Testis (tissue), 3 donors: ENCODE data around the gene MINDY3. TPM values are rescaled to one million over a fixed set of nuclear protein-coding genes. Genes with fewer than 3 reads are reported as not detected.

Source experiments
- DNase-seq: peaks from one replicate; pipeline ENCODE4 v3.0.0-alpha.2; 2019
- H3K27ac ChIP-seq, 2 donors: fragments of 200-600 bp; sonication (generic); one replicate each; pipeline ENCODE4 v1.5.1; 2019
- H3K27me3 ChIP-seq: fragments of 200-600 bp; sonication (generic); one replicate; pipeline ENCODE4 v1.5.1; 2019
- H3K36me3 ChIP-seq: fragments of 200-600 bp; sonication (generic); one replicate; pipeline ENCODE4 v1.5.1; 2017; ENCODE audit warnings: low read depth; ENCODE audit errors: missing control alignments
- H3K4me1 ChIP-seq: fragments of 200-600 bp; sonication (generic); one replicate; pipeline ENCODE4 v1.5.1; 2019
- H3K4me3 ChIP-seq, 2 donors: fragments of 200-600 bp; sonication (generic); one replicate each; pipeline ENCODE4 v1.5.1; 2017 to 2019
- H3K9me3 ChIP-seq: fragments of 200-600 bp; sonication (generic); one replicate; pipeline ENCODE4 v1.5.1; 2017
- CTCF ChIP-seq, 3 experiments: fragments of 450-650 bp in 2 of 3; fragments of 200-600 bp in 1 of 3; sonication (generic) in 1 of 3; IDR thresholded peaks; one replicate each; pipeline ENCODE4 v1.5.1; 2016 to 2019; ENCODE audit warnings: antibody characterized with exemption in 3 of 3, mild to moderate bottlenecking in 2 of 3, moderate library complexity in 1 of 3
- POLR2A ChIP-seq: fragments of 450-650 bp; IDR thresholded peaks from one replicate; pipeline ENCODE4 v1.6.1; 2017; ENCODE audit warnings: antibody characterized with exemption, mild to moderate bottlenecking, moderate library complexity
- WGBS, 2 donors: methylation state at CpG; one replicate each; pipeline ENCODE4 v1.1.5; 2018; 5-methylcytosine and 5-hydroxymethylcytosine counted together
- intact Hi-C: fragments of 100-400 bp; cut with DNase I; formaldehyde crosslinking; loops from one replicate; pipeline ENCODE4 v1.15.1; 2023; ENCODE audit warnings: low total_unique reads
- polyA plus RNA-seq: library from polyadenylated mRNA; stranded (reverse); fragments of 350-450 nt; fragmentation: Illumina TruSeq; extraction: RNeasy Lipid Tissue Mini Kit (QIAGEN cat#74804); gene quantifications from one replicate; pipeline ENCODE4 v1.2.3, GENCODE V29; 2014; ENCODE audit warnings: low read depth, low replicate concordance; ENCODE audit not compliant: insufficient read depth
- total RNA-seq, 2 donors: library from RNA; depleted of rRNA; stranded (reverse); fragments of >200 nt; gene quantifications; one replicate each; pipeline ENCODE4 v1.2.3, GENCODE V29; 2016

MINDY3 gene
- total and polyA plus RNA-seq, 3 donors from 2014 or later: 33.9 to 39.8 (median 39.6) TPM

- H3K27ac ChIP-seq: no peak overlapping the region
Measured at GRCh38 chr10:15796762-15797161, 63.5 kb downstream of the MINDY3 start.

GRCh38 chr10:15796098-15796759, 64.1 kb downstream of the MINDY3 start:
- intact Hi-C loops: no loop called here
- no peak for TF ChIP-seq POLR2A
- TF ChIP-seq CTCF (IDR thresholded peaks at IDR 0.05): no peak
- Histone ChIP-seq H3K9me3 (no peaks in the 10 kb centered on the region), H3K27me3 (no peaks in the 10 kb centered on the region), H3K4me3 (no peak overlapping the region), H3K36me3 (no peaks in the 10 kb centered on the region), H3K4me1 (peaks cover 13% of the 10 kb centered on the region), H3K27ac (no peak overlapping the region)
- 87 to 90% methylated on average over 5 of the region's 5 CpGs for WGBS, 2 donors
- no peak for DNase-seq

More at GRCh38 chr10:15796762-15797161, 63.5 kb downstream of the MINDY3 start:
- no peaks in the 10 kb centered on the region for H3K27me3 ChIP-seq
- no peak for DNase-seq
- TF ChIP-seq CTCF (IDR thresholded peaks at IDR 0.05) (no peak), POLR2A (no peak)
- WGBS, 2 donors: 83 to 90% methylated on average over 1 of the region's 1 CpG
- H3K9me3 ChIP-seq: no peaks in the 10 kb centered on the region
- H3K36me3 ChIP-seq: no peaks in the 10 kb centered on the region
- intact Hi-C loops: no loop called here
- peaks cover 7% of the 10 kb centered on the region for H3K4me1 ChIP-seq
- H3K4me3 ChIP-seq: no peak overlapping the region

- no peaks in the 10 kb centered on the region for H3K36me3 ChIP-seq
- TF ChIP-seq CTCF (IDR thresholded peaks at IDR 0.05): no peak
- TF ChIP-seq POLR2A: no peak
- H3K9me3 ChIP-seq: no peaks in the 10 kb centered on the region
- no peak for DNase-seq
- H3K4me3 ChIP-seq: no peak overlapping the region
- intact Hi-C loops: no loop called here
- whole genome bisulfite sequencing, 2 donors: 79 to 83% methylated on average over 7 of the region's 7 CpGs
- no peak overlapping the region for H3K27ac ChIP-seq
- no peaks in the 10 kb centered on the region for H3K27me3 ChIP-seq
- H3K4me1 ChIP-seq: peaks cover 14% of the 10 kb centered on the region
Measured at GRCh38 chr10:15795036-15795792, 65.1 kb downstream of the MINDY3 start.

- Histone ChIP-seq H3K9me3 (no peaks in the 10 kb centered on the region), H3K27ac (no peak overlapping the region), H3K4me3 (no peak overlapping the region), H3K27me3 (no peaks in the 10 kb centered on the region), H3K4me1 (peaks cover 14% of the 10 kb centered on the region), H3K36me3 (no peaks in the 10 kb centered on the region)
- DNase-seq: no peak
- no peak for TF ChIP-seq CTCF (IDR thresholded peaks at IDR 0.05)
- no peak for TF ChIP-seq POLR2A
- intact Hi-C loops: no loop called here
Measured at GRCh38 chr10:15794569-15794968, 65.7 kb downstream of the MINDY3 start.
